CD14-positive monocyte (primary cell): Measurements from ENCODE around the gene EYS. TPM values are rescaled to one million over a fixed set of nuclear protein-coding genes. Genes with fewer than 3 reads are reported as not detected.

ENCODE experiments used
- DNase-seq, 3 donors: peaks; one replicate each; pipeline ENCODE4 v3.0.0-alpha.2; 2011 to 2022
- H2AFZ ChIP-seq: 2 replicates; pipeline ENCODE4 v1.6.0; 2012; ENCODE audit warnings: mild to moderate bottlenecking, low read depth, low read length, inconsistent platforms; ENCODE audit not compliant: insufficient read depth, poor library complexity, severe bottlenecking
- H3K27ac ChIP-seq, 2 donors: 1 replicate in 1 of 2; 2 replicates in 1 of 2; pipeline ENCODE4 v1.5.1; 2012 to 2013; ENCODE audit warnings: low read length in 2 of 2, control low read depth in 1 of 2, inconsistent platforms in 1 of 2, low read depth in 1 of 2, mild to moderate bottlenecking in 1 of 2
- H3K27me3 ChIP-seq, 2 donors: one replicate each; pipeline versions ENCODE4 v1.6.0 to v1.6.1; 2011 to 2013; ENCODE audit warnings: low read length in 2 of 2; ENCODE audit not compliant: control insufficient read depth in 2 of 2, insufficient read depth in 2 of 2
- H3K36me3 ChIP-seq, 2 donors: replicated peaks in 1 of 2; 1 replicate in 1 of 2; 2 replicates in 1 of 2; pipeline versions ENCODE4 v1.5.1 to v1.6.1; 2012 to 2013; ENCODE audit warnings: low read length in 2 of 2, control low read depth in 1 of 2, inconsistent platforms in 1 of 2, mild to moderate bottlenecking in 1 of 2; ENCODE audit not compliant: insufficient read depth in 2 of 2, control insufficient read depth in 1 of 2
- H3K4me1 ChIP-seq, 2 donors: 1 replicate in 1 of 2; 2 replicates in 1 of 2; pipeline versions ENCODE4 v1.5.1 to v1.6.1; 2012 to 2013; ENCODE audit warnings: low read length in 2 of 2, control low read depth in 1 of 2, inconsistent platforms in 1 of 2, mild to moderate bottlenecking in 1 of 2, moderate library complexity in 1 of 2; ENCODE audit not compliant: insufficient read depth in 2 of 2, control insufficient read depth in 1 of 2
- H3K4me2 ChIP-seq: replicated peaks from 2 replicates; pipeline ENCODE3; 2012; ENCODE audit warnings: low read length, moderate library complexity, mild to moderate bottlenecking; ENCODE audit not compliant: poor library complexity, severe bottlenecking; ENCODE audit errors: extremely low read depth
- H3K4me3 ChIP-seq, 3 experiments: fragments of 200-600 bp in 1 of 3; sonication (generic) in 1 of 3; replicated peaks in 1 of 3; 1 replicate in 2 of 3; 2 replicates in 1 of 3; pipeline ENCODE4 v1.5.1; 2011 to 2013; ENCODE audit warnings: low read length in 3 of 3, mild to moderate bottlenecking in 3 of 3, control low read depth in 2 of 3, low read depth in 2 of 3, inconsistent platforms in 1 of 3, moderate library complexity in 1 of 3
- H3K79me2 ChIP-seq: 2 replicates; pipeline ENCODE4 v1.6.0; 2012; ENCODE audit warnings: mild to moderate bottlenecking, control low read depth, inconsistent platforms, low read length, moderate library complexity; ENCODE audit not compliant: insufficient read depth
- H3K9ac ChIP-seq: 2 replicates; pipeline ENCODE4 v1.6.0; 2017; ENCODE audit warnings: low read length, mild to moderate bottlenecking; ENCODE audit not compliant: insufficient read depth, poor library complexity, severe bottlenecking
- H3K9me3 ChIP-seq, 2 donors: replicated peaks in 1 of 2; 1 replicate in 1 of 2; 2 replicates in 1 of 2; pipeline versions ENCODE4 v1.5.1 to v1.6.1; 2012 to 2013; ENCODE audit warnings: low read length in 2 of 2, control low read depth in 1 of 2; ENCODE audit not compliant: control insufficient read depth in 1 of 2, insufficient read depth in 1 of 2
- H4K20me1 ChIP-seq: 2 replicates; pipeline ENCODE4 v1.6.0; 2012; ENCODE audit warnings: mild to moderate bottlenecking, low read length, control low read depth, moderate library complexity; ENCODE audit not compliant: insufficient read depth
- H3K27ac Mint-ChIP-seq, 7 donors: one replicate each; pipeline ENCODE4 v1.8.0; 2020; ENCODE audit warnings: mild to moderate bottlenecking in 7 of 7, mixed read lengths in 7 of 7, moderate library complexity in 6 of 7, inconsistent platforms in 2 of 7
- H3K27me3 Mint-ChIP-seq, 3 donors: one replicate each; pipeline ENCODE4 v1.8.0; 2021 to 2022; ENCODE audit warnings: low read depth in 3 of 3, mild to moderate bottlenecking in 3 of 3, mixed read lengths in 3 of 3, moderate library complexity in 3 of 3, inconsistent platforms in 1 of 3
- H3K36me3 Mint-ChIP-seq, 2 donors: one replicate each; pipeline ENCODE4 v1.8.0; 2020; ENCODE audit warnings: mixed read lengths in 2 of 2, inconsistent platforms in 1 of 2, mild to moderate bottlenecking in 1 of 2
- H3K4me1 Mint-ChIP-seq: one replicate; pipeline ENCODE4 v1.8.0; 2020; ENCODE audit warnings: mild to moderate bottlenecking, mixed read lengths
- H3K4me3 Mint-ChIP-seq, 2 donors: one replicate each; pipeline ENCODE4 v1.8.0; 2020; ENCODE audit warnings: mild to moderate bottlenecking in 2 of 2, mixed read lengths in 2 of 2, moderate library complexity in 1 of 2
- H3K9me3 Mint-ChIP-seq, 7 donors: one replicate each; pipeline ENCODE4 v1.8.0; 2020 to 2022; ENCODE audit warnings: mixed read lengths in 7 of 7, mild to moderate bottlenecking in 6 of 7, moderate library complexity in 6 of 7, inconsistent platforms in 2 of 7
- CTCF ChIP-seq: fragments of 200-600 bp; IDR thresholded peaks from one replicate; pipeline ENCODE4 v1.8.0; 2022; ENCODE audit warnings: antibody characterized with exemption, mild to moderate bottlenecking
- WGBS: methylation state at CpG from one replicate; pipeline ENCODE4 v1.1.5; 2013; ENCODE audit warnings: missing lambda C conversion rate; ENCODE audit not compliant: insufficient coverage; 5-methylcytosine and 5-hydroxymethylcytosine counted together
- intact Hi-C, 2 donors: fragments of 100-400 bp; cut with micrococcal nuclease; formaldehyde crosslinking; loops; one replicate each; pipeline versions ENCODE4 v1.15.0 to v1.15.1; 2023
- polyA plus RNA-seq, 3 donors: library from polyadenylated mRNA; depleted of rRNA in 1 of 3; unstranded in 2 of 3; stranded (reverse) in 1 of 3; fragments of 300-500 nt in 2 of 3; fragments of >200 nt in 1 of 3; fragmentation: Illumina TruSeq in 2 of 3; gene quantifications; 1 replicate in 2 of 3; 2 replicates in 1 of 3; pipeline ENCODE4 v1.2.3, GENCODE V29; 2012 to 2021

The EYS gene
- polyA plus RNA-seq, 3 donors, result 0.01 to 0.03 TPM; not detected in 1

- Mint-ChIP-seq H3K4me3 (no peak overlapping the region), H3K27ac (no peak overlapping the region), H3K27me3 (no peaks in the 10 kb centered on the region), H3K4me1 (no peaks in the 10 kb centered on the region), H3K9me3 (peaks cover 0 to 5% (median 3%) of the 10 kb centered on the region in 7 donors), H3K36me3 (no peaks in the 10 kb centered on the region)
- DNase-seq, result no peak
- Histone ChIP-seq H3K4me1 (no peaks in the 10 kb centered on the region), H3K9ac (no peak overlapping the region), H2AFZ (no peak overlapping the region), H3K9me3 (no peaks in the 10 kb centered on the region), H3K27me3 (no peaks in the 10 kb centered on the region), H3K36me3 (no peaks in the 10 kb centered on the region), H3K4me2 (no peak overlapping the region), H3K79me2 (no peaks in the 10 kb centered on the region), H3K27ac (no peak overlapping the region), H4K20me1 (no peaks in the 10 kb centered on the region), H3K4me3 (no peak overlapping the region)
- WGBS, result 75% methylated on average over 1 of the region's 1 CpG
- TF ChIP-seq CTCF, result no peak
- intact Hi-C loops, result no loop called here
These were observed 859.6 kb downstream of the EYS start for GRCh38 chr6:64847396-64847795.

GRCh38 chr6:64838726-64839125 is 868.3 kb downstream of the EYS start:
- H3K36me3 ChIP-seq, result no peaks in the 10 kb centered on the region
- no peak overlapping the region for H3K4me2 ChIP-seq
- peaks cover 0 to 4% (median 0%) of the 10 kb centered on the region in 7 donors for H3K9me3 Mint-ChIP-seq
- no peaks in the 10 kb centered on the region for H3K27me3 Mint-ChIP-seq
- H2AFZ ChIP-seq, result no peak overlapping the region
- no peaks in the 10 kb centered on the region for H3K27me3 ChIP-seq
- no peaks in the 10 kb centered on the region for H3K36me3 Mint-ChIP-seq
- no peak overlapping the region for H3K27ac Mint-ChIP-seq
- no peak overlapping the region for H3K27ac ChIP-seq
- TF ChIP-seq CTCF, result no peak
- no peak overlapping the region for H3K9ac ChIP-seq
- H3K4me3 Mint-ChIP-seq, result no peak overlapping the region
- intact Hi-C loops, result no loop called here
- H3K4me1 Mint-ChIP-seq, result no peaks in the 10 kb centered on the region
- no peak overlapping the region for H3K4me3 ChIP-seq
- no peaks in the 10 kb centered on the region for H4K20me1 ChIP-seq
- DNase-seq, result no peak
- no peaks in the 10 kb centered on the region for H3K4me1 ChIP-seq
- H3K9me3 ChIP-seq, result no peaks in the 10 kb centered on the region
- no peaks in the 10 kb centered on the region for H3K79me2 ChIP-seq
